WERI-Rb-1 (cell line): ENCODE data around the gene MAP6D1.

Experiments used
- DNase-seq: peaks from one replicate; pipeline ENCODE4 v3.0.0-alpha.2; 2020
- H3K27ac ChIP-seq: fragments of 250-450 bp; sonication (Bioruptor Pico); 2 replicates; pipeline ENCODE4 v1.5.1; 2020; ENCODE audit warnings: mild to moderate bottlenecking, moderate library complexity
- H3K27me3 ChIP-seq: fragments of 250-450 bp; sonication (Bioruptor Pico); 2 replicates; pipeline ENCODE4 v1.5.1; 2021; ENCODE audit warnings: mild to moderate bottlenecking, low read depth, moderate library complexity; ENCODE audit not compliant: insufficient read depth, severe bottlenecking
- H3K36me3 ChIP-seq: fragments of 250-450 bp; sonication (Bioruptor Pico); 2 replicates; pipeline ENCODE4 v1.5.1; 2020; ENCODE audit warnings: mild to moderate bottlenecking, moderate library complexity
- H3K4me3 ChIP-seq: 2 replicates; pipeline ENCODE4 v1.5.1; 2011; ENCODE audit warnings: low read depth, mild to moderate bottlenecking, control low read depth, low read length
- H3K9me3 ChIP-seq: fragments of 250-450 bp; sonication (Bioruptor Pico); 2 replicates; pipeline ENCODE4 v1.5.1; 2021; ENCODE audit warnings: mild to moderate bottlenecking, moderate library complexity; ENCODE audit not compliant: severe bottlenecking
- CTCF ChIP-seq: IDR thresholded peaks from 2 replicates; pipeline ENCODE4 v1.5.1; 2011; ENCODE audit warnings: low read depth, mild to moderate bottlenecking, control low read depth, inconsistent platforms, low read length

Gene MAP6D1

GRCh38 chr3:183827809-183828537, 2.6 kb upstream of the MAP6D1 start:
- H3K9me3 ChIP-seq, result no peaks in the 10 kb centered on the region
- no peak for TF ChIP-seq CTCF
- no peak overlapping the region for H3K27ac ChIP-seq
- peaks cover 6% of the 10 kb centered on the region for H3K36me3 ChIP-seq
- DNase-seq, result no peak
- no peaks in the 10 kb centered on the region for H3K27me3 ChIP-seq
- H3K4me3 ChIP-seq, result no peak overlapping the region

- Histone ChIP-seq H3K9me3 (no peaks in the 10 kb centered on the region), H3K27me3 (no peaks in the 10 kb centered on the region), H3K36me3 (no peaks in the 10 kb centered on the region; the same call in none of the 2 replicates), H3K27ac (peak overlapping the region; percentile 15), H3K4me3 (no peak overlapping the region)
- no peak for TF ChIP-seq CTCF
- DNase-seq, result peak; percentile 62
Observed at GRCh38 chr3:183826448-183827250, 1.3 kb upstream of the MAP6D1 start.

- peak; percentile 22 for DNase-seq
- no peaks in the 10 kb centered on the region for H3K36me3 ChIP-seq
- H3K27ac ChIP-seq, result peak overlapping the region; percentile 36; the same call in 1 of the 2 replicates
Observed at GRCh38 chr3:183824761-183825455, 469 bp downstream of the MAP6D1 start.

GRCh38 chr3:183823963-183824362, 1.4 kb downstream of the MAP6D1 start:
- Histone ChIP-seq H3K27me3 (no peaks in the 10 kb centered on the region), H3K4me3 (peak overlapping the region; percentile 67), H3K9me3 (no peaks in the 10 kb centered on the region), H3K36me3 (no peaks in the 10 kb centered on the region), H3K27ac (no peak overlapping the region)
- no peak for DNase-seq
- TF ChIP-seq CTCF, result 0 out of 2 replicates have a peak, but pooled peaks have one; percentile 8

More at GRCh38 chr3:183824761-183825455, 469 bp downstream of the MAP6D1 start:
- no peak for TF ChIP-seq CTCF
- H3K27me3 ChIP-seq, result no peaks in the 10 kb centered on the region
- H3K9me3 ChIP-seq, result no peaks in the 10 kb centered on the region
- H3K4me3 ChIP-seq, result peak overlapping the region; percentile 67

- H3K4me3 ChIP-seq, result no peak overlapping the region
- H3K36me3 ChIP-seq, result no peaks in the 10 kb centered on the region
- TF ChIP-seq CTCF, result no peak
- no peak for DNase-seq
- H3K27ac ChIP-seq, result no peak overlapping the region
- no peaks in the 10 kb centered on the region for H3K27me3 ChIP-seq
- no peaks in the 10 kb centered on the region for H3K9me3 ChIP-seq
Observed at GRCh38 chr3:183822631-183823030, 2.7 kb downstream of the MAP6D1 start.
